ENCODE results near the gene DPYSL4. TPM values are rescaled to one million over a fixed set of nuclear protein-coding genes. Genes with fewer than 3 reads are reported as not detected.

DPYSL4 gene
- total RNA-seq, 1 experiment from 2014 or later, result 26.3 TPM

DNA sequence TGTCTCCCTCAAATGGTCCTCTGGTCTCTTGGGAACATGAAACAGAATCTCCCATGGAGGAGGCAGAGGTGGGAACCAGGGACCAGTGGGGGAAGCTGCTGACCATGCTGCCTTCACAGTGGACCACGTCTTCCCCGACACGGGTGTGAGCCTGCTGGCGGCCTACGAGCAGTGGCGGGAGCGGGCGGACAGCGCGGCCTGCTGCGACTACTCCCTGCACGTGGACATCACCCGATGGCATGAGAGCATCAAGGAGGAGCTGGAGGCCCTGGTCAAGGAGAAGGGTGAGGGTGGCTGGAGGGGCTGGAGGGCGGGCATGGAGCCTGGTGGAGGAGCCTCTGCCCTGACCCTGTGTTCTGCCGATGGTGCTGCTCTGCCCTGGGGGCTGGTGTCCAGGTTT lies 8.0 kb downstream of the DPYSL4 start:
- Histone ChIP-seq H2BK15ac (ENCODE audit: low read depth, low read length) (no peak overlapping the region), H3K79me1 (ENCODE audit: insufficient read depth, low read depth, low read length, poor library complexity, severe bottlenecking) (no peaks in the 10 kb centered on the region), H3K4me2 (ENCODE audit: insufficient read depth, insufficient read length, low read length) (no peak overlapping the region), H4K20me1 (ENCODE audit: control insufficient read depth, insufficient read depth, insufficient read length) (no peaks in the 10 kb centered on the region), H3K23ac (ENCODE audit: insufficient read length, low read depth, low read length) (no peak overlapping the region), H3K79me2 (ENCODE audit: insufficient read depth, low read length) (no peaks in the 10 kb centered on the region), H3K14ac (ENCODE audit: insufficient read depth, low read length) (no peak overlapping the region), H3K18ac (ENCODE audit: insufficient read length, low read depth, low read length) (no peak overlapping the region), H3K4me1 (ENCODE audit: insufficient read depth, low read length) (no peaks in the 10 kb centered on the region), H2BK5ac (ENCODE audit: insufficient read length, low read length) (no peak overlapping the region), H3K9ac (ENCODE audit: extremely low read depth, insufficient read length, low read length) (no peak overlapping the region), H4K91ac (ENCODE audit: insufficient read length, low read depth, low read length) (no peak overlapping the region), H3T11ph (ENCODE audit: low read length) (no peak overlapping the region), H3K23me2 (ENCODE audit: insufficient read length, low read depth, low read length, poor library complexity, severe bottlenecking) (peaks cover 3% of the 10 kb centered on the region), H3K27me3 (ENCODE audit: insufficient read depth, low read length) (no peaks in the 10 kb centered on the region), H3K4ac (ENCODE audit: low read depth, low read length) (no peak overlapping the region), H3K56ac (ENCODE audit: insufficient read length, low read depth, low read length) (no peak overlapping the region), H2BK120ac (ENCODE audit: low read depth, low read length, poor library complexity, severe bottlenecking) (no peak overlapping the region), H4K8ac (replicated peaks; ENCODE audit: insufficient read length, low read depth, low read length) (no peak overlapping the region), H4K5ac (ENCODE audit: insufficient read length, low read depth, low read length) (no peak overlapping the region), H2BK12ac (ENCODE audit: insufficient read length, low read depth, low read length) (no peak overlapping the region), H2AK5ac (ENCODE audit: insufficient read length, low read length) (no peak overlapping the region), H2AFZ (ENCODE audit: low read length) (no peak overlapping the region), H2BK20ac (ENCODE audit: low read depth, low read length, poor library complexity, severe bottlenecking) (no peak overlapping the region), H3K27ac (ENCODE audit: insufficient read length, low read depth, low read length) (no peak overlapping the region), H3K9me3 (ENCODE audit: control insufficient read depth, low read depth, low read length) (no peaks in the 10 kb centered on the region)
- Mint-ChIP-seq H3K4me3 (no peak overlapping the region), H3K27ac (no peak overlapping the region), H3K36me3 (ENCODE audit: insufficient read depth in 1 of 3, low read depth in 3 of 3) (peaks cover 8 to 38% (median 34%) of the 10 kb centered on the region in 3 experiments; a peak in 6 of 7 replicates), H3K4me1 (no peaks in the 10 kb centered on the region), H3K9me3 (peaks cover 0 to 3% of the 10 kb centered on the region in 2 experiments; a peak in 3 of 5 replicates), H3K27me3 (ENCODE audit: low read depth) (peaks cover 7% of the 10 kb centered on the region)
- no peak for DNase-seq
- TF ChIP-seq, protein P1, sequence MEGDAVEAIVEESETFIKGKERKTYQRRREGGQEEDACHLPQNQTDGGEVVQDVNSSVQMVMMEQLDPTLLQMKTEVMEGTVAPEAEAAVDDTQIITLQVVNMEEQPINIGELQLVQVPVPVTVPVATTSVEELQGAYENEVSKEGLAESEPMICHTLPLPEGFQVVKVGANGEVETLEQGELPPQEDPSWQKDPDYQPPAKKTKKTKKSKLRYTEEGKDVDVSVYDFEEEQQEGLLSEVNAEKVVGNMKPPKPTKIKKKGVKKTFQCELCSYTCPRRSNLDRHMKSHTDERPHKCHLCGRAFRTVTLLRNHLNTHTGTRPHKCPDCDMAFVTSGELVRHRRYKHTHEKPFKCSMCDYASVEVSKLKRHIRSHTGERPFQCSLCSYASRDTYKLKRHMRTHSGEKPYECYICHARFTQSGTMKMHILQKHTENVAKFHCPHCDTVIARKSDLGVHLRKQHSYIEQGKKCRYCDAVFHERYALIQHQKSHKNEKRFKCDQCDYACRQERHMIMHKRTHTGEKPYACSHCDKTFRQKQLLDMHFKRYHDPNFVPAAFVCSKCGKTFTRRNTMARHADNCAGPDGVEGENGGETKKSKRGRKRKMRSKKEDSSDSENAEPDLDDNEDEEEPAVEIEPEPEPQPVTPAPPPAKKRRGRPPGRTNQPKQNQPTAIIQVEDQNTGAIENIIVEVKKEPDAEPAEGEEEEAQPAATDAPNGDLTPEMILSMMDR (conservative IDR thresholded peaks at IDR 0.05), result no peak
- no CpG with 5 or more reads among the region's 15 CpGs for WGBS (ENCODE audit: extremely low coverage, insufficient read length, low lambda C conversion rate)

All from H9 (cell line).